NCI-H2196 treated with DMSO at 0.1 percent for 48 hours (cell line): Measurements from ENCODE around the gene NR2F1-AS1.

Experiments used
- DNase-seq: peaks from one replicate; lab custom pipeline; 2025; ENCODE audit not compliant: unreplicated experiment; lab: John Stamatoyannopoulos, UW

Gene NR2F1-AS1

DNA sequence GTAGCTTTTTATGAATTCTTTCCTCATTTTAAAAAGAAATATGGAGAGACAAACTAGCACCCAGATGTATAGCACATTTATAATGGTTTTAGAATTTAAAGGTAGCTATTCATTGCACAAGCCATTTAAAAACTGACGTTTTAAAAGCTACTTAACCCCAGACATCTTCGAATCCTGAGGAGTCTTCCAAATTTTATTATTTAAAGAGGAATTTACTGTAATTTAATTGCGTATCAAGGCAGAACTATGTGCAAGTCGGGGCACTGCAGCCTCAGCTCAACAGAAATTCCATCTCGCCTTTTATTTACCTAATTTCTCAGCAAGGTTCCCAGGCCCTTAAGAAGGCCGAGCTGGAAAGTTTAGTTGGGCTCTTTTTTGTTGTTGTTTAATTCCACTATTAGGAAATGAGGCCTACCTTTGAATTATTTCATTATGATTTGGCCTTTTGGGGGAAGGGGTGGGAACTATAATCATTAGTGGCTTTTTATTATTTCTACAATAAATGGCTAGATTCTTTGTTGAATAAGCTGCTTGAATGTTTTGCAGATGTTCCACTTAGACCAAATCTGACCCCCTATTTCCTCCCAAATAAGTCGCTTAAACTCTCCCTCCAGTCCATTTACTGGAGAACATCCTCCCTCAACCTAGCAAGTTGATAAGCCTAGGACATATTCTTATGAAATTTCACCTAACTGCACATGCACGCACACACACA is 22.2 kb upstream of the NR2F1-AS1 start:
- DNase-seq, result no peak

- no peak for DNase-seq
Measured at GRCh38 chr5:93602241-93603077, 21.4 kb upstream of the NR2F1-AS1 start.

DNA sequence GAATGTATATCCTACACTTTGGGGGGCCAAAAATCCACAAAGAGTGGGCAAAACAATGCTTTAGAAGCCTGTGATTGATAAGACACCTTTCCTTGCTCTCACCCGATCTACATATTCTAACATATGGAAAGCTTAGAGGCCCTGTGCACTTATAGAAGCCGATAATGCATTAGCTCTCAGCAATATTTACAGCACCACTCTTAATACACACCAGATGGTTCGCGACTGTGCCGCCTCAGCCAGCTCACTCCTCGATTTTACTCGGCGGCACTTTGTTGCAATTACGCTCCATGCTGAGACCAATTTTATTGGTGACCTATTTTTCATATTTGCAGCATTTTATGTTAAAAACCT is 20.8 kb upstream of the NR2F1-AS1 start:
- DNase-seq, result no peak

DNA sequence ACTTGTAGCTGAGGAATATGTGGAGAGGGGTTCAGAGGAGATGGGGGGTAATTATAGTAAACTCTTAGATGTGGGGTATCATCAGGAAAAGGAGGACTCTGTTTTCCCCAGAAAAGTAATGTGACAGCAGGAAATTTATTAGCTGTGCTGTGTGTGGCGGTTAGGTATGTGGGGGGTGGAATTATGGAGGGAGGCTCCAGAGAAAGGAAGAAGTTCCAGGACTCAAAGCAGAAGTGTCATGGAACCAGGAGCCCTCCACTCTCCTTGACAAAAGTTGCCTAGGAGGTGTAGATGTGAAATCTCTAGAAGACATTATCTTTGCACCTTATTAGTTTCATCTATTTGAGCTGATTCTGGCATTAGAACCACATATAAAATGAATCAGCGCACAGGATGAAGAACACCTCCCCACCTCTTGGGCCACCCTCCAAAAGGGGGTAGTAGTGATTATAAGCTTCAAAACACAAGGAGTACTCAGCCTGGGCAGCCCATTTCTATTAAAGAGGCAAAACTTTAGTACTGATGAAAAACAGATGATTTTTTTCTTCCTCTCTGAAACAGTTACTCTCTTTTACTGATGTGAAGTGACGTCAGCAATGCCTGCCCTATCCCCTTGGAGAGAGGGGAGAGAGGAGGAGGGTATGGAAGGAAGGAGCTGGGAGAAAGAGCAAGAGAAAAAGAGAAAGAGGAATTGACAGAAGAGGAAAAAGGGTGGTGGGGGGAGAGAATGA is 20.2 kb upstream of the NR2F1-AS1 start:
- DNase-seq, result no peak

DNA sequence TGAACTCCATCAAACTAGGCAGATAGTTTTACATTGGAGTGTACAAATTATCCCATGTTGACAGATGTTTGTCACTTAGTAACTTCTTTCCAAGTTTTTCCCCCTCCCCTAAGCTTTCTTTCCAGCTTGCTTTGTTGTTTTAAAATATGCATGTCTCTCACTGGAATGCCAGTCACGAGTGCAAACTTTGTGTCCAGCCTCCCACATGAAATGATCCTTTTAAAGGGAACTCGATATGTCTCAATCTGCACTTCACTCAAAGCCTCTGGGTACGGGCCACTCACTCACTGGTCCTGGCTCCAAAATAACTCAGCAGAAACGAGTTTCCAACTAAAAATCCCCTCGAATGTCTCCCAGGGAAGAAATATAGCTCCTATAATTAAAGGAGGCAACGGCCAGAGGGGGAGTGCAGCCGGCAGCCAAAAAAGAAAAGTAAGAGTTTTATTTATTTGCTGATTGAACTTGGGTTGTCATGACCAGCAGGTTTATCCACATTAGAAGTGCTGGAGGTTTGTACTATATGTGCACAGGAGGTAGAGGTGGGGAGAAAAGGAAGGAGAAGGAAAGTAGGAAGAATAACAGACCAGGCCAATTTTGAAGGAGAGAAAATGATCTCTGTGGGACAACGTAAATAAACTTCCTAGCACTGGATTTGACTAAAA is 19.5 kb upstream of the NR2F1-AS1 start:
- DNase-seq, result no peak

- no peak for DNase-seq
Measured at GRCh38 chr5:93599399-93600120, 18.5 kb upstream of the NR2F1-AS1 start.

- no peak for DNase-seq
Measured at GRCh38 chr5:93599001-93599379, 18.0 kb upstream of the NR2F1-AS1 start.

DNA sequence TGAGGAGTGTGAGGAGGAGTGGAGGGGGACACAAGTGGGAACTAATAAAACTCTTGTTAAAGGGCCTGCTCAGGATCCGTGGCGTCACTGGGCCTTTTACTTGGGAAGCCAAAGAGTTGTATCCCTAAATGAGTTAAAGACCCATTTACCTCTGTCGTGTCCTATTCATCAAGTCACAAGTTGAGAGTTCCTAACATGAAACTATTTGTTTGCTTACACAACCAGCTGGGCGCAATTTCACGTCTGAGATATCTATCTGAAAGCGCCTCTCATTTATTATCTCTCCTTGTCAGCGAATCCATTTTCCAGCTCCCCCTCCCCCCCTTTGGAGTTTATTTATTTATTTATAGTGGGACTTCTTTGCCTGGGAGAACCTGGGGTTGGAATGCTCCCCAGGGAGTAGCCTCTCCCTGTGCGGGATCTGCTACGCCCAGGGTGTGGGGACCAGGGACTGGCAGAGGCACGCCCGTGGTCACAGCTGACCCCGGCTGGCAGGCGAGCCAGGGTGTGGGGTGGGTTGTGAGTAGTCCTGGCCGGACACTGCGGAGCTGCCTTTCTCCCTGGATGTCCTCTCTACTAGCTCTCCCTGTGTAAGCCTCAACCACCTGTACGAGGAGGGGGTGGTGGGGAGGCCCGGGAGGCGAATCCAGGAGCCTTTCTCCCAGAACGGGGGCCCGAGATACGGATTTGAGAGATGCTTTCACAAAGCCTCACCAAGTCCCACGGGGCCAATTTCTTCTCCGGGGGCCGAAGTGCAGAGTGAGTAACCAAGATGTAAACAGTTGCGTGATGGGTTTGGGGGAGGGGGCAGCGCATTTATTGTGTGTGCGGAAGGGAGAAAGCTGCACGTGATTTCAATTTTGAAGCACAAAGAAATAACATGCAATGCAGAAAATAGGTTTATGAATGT is 17.3 kb upstream of the NR2F1-AS1 start:
- DNase-seq, result no peak

GRCh38 chr5:93596676-93597490 is 15.9 kb upstream of the NR2F1-AS1 start:
- no peak for DNase-seq

DNA sequence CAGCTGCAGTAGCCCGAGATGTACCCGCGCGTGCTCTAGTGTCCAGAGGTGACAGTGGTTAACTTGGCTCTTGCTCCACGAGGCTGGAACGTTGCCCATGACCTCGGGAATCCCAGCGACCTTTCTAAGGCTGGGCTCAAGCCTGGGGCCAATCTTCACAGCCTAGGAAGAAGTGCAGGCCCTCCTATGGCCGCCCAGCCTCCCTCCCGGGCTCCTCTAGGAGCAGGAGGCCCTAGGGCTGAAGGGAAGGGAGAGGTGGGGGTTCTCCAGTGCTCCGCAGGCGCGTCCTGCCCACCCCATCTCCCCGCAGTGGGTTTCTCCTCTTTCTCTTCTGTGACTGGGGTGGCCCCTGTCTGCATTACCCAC is 15.3 kb upstream of the NR2F1-AS1 start:
- no peak for DNase-seq

- no peak for DNase-seq
Measured at GRCh38 chr5:93595420-93596147, 14.6 kb upstream of the NR2F1-AS1 start.

- DNase-seq, result no peak
Measured at GRCh38 chr5:93594591-93595419, 13.8 kb upstream of the NR2F1-AS1 start.

GRCh38 chr5:93593476-93594131 is 12.6 kb upstream of the NR2F1-AS1 start:
- DNase-seq, result no peak

DNA sequence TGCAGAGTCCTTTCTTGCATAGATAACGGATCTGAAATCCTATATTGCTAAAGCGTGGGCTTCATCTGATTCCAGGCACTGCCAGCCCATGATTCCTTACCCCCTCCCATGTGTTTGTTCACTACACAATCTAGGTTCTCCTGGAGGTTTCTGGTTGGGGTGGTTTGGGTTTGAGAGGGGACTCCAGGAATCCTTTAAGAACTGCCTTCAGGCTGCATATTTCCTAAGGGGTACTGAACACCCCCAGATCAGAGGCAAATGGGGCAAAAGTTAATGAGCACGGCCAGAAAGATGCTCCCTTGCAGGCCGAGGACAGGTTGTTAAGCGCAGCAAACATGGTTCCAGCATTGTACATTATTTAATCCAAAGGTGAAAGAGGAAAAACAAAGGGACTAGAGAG is 11.9 kb upstream of the NR2F1-AS1 start:
- no peak for DNase-seq

DNA sequence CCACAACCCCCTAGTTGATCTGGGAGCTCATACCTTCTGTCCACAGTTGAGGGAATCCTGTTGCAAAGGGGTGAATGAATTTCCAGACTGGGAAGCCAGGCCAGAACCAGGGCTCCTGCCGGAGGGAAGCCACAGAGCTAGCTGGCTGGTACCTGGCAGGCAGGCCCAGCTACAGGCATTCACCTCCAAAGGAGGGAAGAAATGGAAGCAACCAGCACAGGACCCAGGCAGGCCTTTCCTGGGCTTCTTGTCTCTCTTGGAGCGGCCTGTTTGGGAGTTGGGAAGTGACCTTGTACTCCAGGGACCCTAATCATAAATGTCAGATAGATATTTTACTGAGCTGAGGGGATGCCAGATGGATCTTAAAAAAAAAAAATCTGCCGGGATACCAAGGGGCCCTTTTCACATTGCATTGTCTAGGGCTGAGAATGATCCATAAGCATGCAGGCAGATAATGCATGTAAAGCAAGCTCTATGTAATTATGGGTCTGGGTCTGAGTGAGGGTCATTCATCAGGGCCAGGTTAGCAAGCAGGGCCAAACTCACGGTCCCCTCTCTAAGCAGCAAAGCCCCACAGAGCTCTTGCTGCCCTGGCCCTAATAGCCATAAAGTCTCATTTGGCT is 10.4 kb upstream of the NR2F1-AS1 start:
- DNase-seq, result no peak

DNA sequence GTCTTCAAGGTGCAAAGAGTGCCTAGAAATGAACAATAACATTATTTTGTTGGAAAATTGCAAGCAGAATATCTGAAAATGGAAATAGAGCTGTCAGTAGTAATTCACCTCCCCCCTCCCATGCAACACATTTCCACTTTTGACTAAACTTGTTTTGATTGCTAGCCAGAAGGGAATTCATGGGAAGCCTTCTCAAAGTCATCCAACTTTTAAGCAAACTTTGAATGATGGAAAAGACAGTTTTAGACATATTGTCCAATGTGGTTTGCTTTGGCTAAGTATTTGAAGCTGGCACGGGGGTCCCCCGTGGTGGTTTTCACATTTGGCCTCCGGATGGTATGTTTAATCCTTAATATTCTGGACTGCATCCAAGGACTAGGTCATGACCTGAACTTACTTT is 9.5 kb upstream of the NR2F1-AS1 start:
- DNase-seq, result no peak
